Measurements from ENCODE around the gene KCNQ1. TPM values are rescaled to one million over a fixed set of nuclear protein-coding genes. Genes with fewer than 3 reads are reported as not detected.

Gene KCNQ1
- total and polyA plus RNA-seq, 9 of the 15 experiments (the other 6 are each of a cell fraction or from before 2014, with no cell fraction given) = 0.44 TPM; not detected in 8

- TF ChIP-seq SAFB2 (IDR thresholded peaks at IDR 0.05; ENCODE audit: borderline replicate concordance, low read depth, low read length, severe bottlenecking) (no peak), TBP (optimal IDR thresholded peaks at IDR 0.05; ENCODE audit: low read depth, low read length) (peak; percentile 8), DPF2 (IDR thresholded peaks at IDR 0.05) (no peak), CREM (IDR thresholded peaks at IDR 0.05; ENCODE audit: low read depth) (peak; percentile 32; the same call in 1 of the 2 replicates), ZNF785 (CRISPR knock-in tag; IDR thresholded peaks at IDR 0.05) (no peak), SP2 (IDR thresholded peaks at IDR 0.05; ENCODE audit: extremely low read depth, low read depth, low read length, poor library complexity, severe bottlenecking) (no peak), MNT (conservative IDR thresholded peaks at IDR 0.05) (peak; percentile 63 to 79), GABPA (tag; conservative IDR thresholded peaks at IDR 0.05; ENCODE audit: low read depth) (peak; percentile 94), CTBP1 (IDR thresholded peaks at IDR 0.05; ENCODE audit: borderline replicate concordance) (peak; percentile 9; the same call in 1 of the 2 replicates), STAG1 (CRISPR knock-in tag; IDR thresholded peaks at IDR 0.05; ENCODE audit: borderline replicate concordance) (peak; percentile 100), ZNF217 (CRISPR knock-in tag; IDR thresholded peaks at IDR 0.05) (no peak), RCOR1 (IDR thresholded peaks at IDR 0.05; ENCODE audit: borderline replicate concordance in 1 of 2, low read depth in 2 of 2, low read length in 2 of 2) (peak in 1 of 2 experiments; percentile 47; a peak in 2 of 4 replicates), NUFIP1 (IDR thresholded peaks at IDR 0.05; ENCODE audit: partially characterized antibody) (peak; percentile 42), MAZ (CRISPR knock-in tag; conservative IDR thresholded peaks at IDR 0.05 in 1 of 2, IDR thresholded peaks at IDR 0.05 in 1 of 2) (peak; percentile 57 to 73), FOXP4 (CRISPR knock-in tag; IDR thresholded peaks at IDR 0.05; ENCODE audit: borderline replicate concordance) (peak; percentile 8; the same call in 1 of the 2 replicates), ZNF121 (CRISPR knock-in tag; conservative IDR thresholded peaks at IDR 0.05) (0 out of 2 replicates have a peak, but pooled peaks have one; percentile 1), NBN (IDR thresholded peaks at IDR 0.05; ENCODE audit: low read depth) (no peak), ZNF41 (CRISPR knock-in tag; conservative IDR thresholded peaks at IDR 0.05) (no peak)
Measured at GRCh38 chr11:2892215-2892966, 447.6 kb downstream of the KCNQ1 start (continued).
